HL-60 (cell line): ENCODE data around the gene GRID1.

ENCODE experiments used
- DNase-seq, 2 experiments: peaks; one replicate each; pipeline ENCODE4 v3.0.0-alpha.2; 2010 to 2020; ENCODE audit warnings: low read depth in 1 of 2, low spot score in 1 of 2
- H3K27ac ChIP-seq: fragments of 250-450 bp; sonication (Bioruptor Pico); replicated peaks from 2 replicates; pipeline ENCODE4 v1.5.1; 2020; ENCODE audit warnings: mild to moderate bottlenecking, moderate library complexity
- H3K27me3 ChIP-seq: fragments of 250-450 bp; sonication (Bioruptor Pico); 2 replicates; pipeline ENCODE4 v1.5.1; 2021; ENCODE audit warnings: mild to moderate bottlenecking, moderate library complexity; ENCODE audit not compliant: insufficient read depth, poor library complexity, severe bottlenecking
- H3K4me3 ChIP-seq: replicated peaks from 2 replicates; pipeline ENCODE4 v1.5.1; 2011; ENCODE audit warnings: mild to moderate bottlenecking, control low read depth, low read length; ENCODE audit not compliant: insufficient read depth
- CTCF ChIP-seq: IDR thresholded peaks from one replicate; pipeline ENCODE4 v1.5.1; 2011; ENCODE audit warnings: low read length, control low read depth, inconsistent platforms; ENCODE audit not compliant: insufficient read depth
- GABPA ChIP-seq: IDR thresholded peaks from 2 replicates; pipeline ENCODE4 v1.6.1; 2012; ENCODE audit warnings: low read depth
- POLR2AphosphoS5 ChIP-seq: IDR thresholded peaks from 2 replicates; pipeline ENCODE4 v1.6.1; 2012; ENCODE audit warnings: low read depth
- REST ChIP-seq: IDR thresholded peaks from 2 replicates; pipeline ENCODE4 v1.6.1; 2012; ENCODE audit warnings: low read depth; ENCODE audit not compliant: insufficient replicate concordance
- SPI1 ChIP-seq: IDR thresholded peaks from 2 replicates; pipeline ENCODE4 v1.6.1; 2012; ENCODE audit warnings: low read depth, mild to moderate bottlenecking, borderline replicate concordance

GRID1 gene

GRCh38 chr10:85888004-85888403 lies 478.6 kb downstream of the GRID1 start:
- Histone ChIP-seq H3K27me3 (no peaks in the 10 kb centered on the region), H3K27ac (no peak overlapping the region), H3K4me3 (no peak overlapping the region)
- TF ChIP-seq REST (no peak), SPI1 (no peak), POLR2AphosphoS5 (no peak)
- DNase-seq: no peak

GRCh38 chr10:85874208-85874607 lies 492.4 kb downstream of the GRID1 start:
- H3K4me3 ChIP-seq: no peak overlapping the region
- DNase-seq: no peak
- TF ChIP-seq REST: no peak
- H3K27ac ChIP-seq: no peak overlapping the region
- H3K27me3 ChIP-seq: no peaks in the 10 kb centered on the region

GRCh38 chr10:85873063-85873462 lies 493.5 kb downstream of the GRID1 start:
- DNase-seq: no peak
- TF ChIP-seq GABPA: no peak
- TF ChIP-seq REST: no peak
- no peak for TF ChIP-seq POLR2AphosphoS5
- no peak for TF ChIP-seq CTCF
- TF ChIP-seq SPI1: no peak
- H3K27ac ChIP-seq: no peak overlapping the region
- H3K27me3 ChIP-seq: no peaks in the 10 kb centered on the region
- H3K4me3 ChIP-seq: no peak overlapping the region

GRCh38 chr10:85868627-85869499 lies 497.7 kb downstream of the GRID1 start:
- TF ChIP-seq GABPA (no peak), CTCF (no peak), REST (no peak), POLR2AphosphoS5 (no peak), SPI1 (no peak)
- no peak for DNase-seq
- Histone ChIP-seq H3K4me3 (no peak overlapping the region), H3K27me3 (no peaks in the 10 kb centered on the region), H3K27ac (no peak overlapping the region)
